RWPE1 (cell line): ENCODE data around the gene CASP7.
"Not testable (repeated sequence)": the region's sequence is repeated elsewhere in the genome, so short reads cannot be mapped to it uniquely, and the experiment has no call there.

Experiments
- CTCF ChIA-PET: fragments of 350-600 bp; sonication (Branson Sonifier 250); formaldehyde crosslinking; extraction: SDS; loops from one replicate; lab custom pipeline; 2021; lab: Yijun Ruan, JAX
- POLR2A ChIA-PET: fragments of 400-600 bp; formaldehyde crosslinking; extraction: SDS; loops from one replicate; lab custom pipeline; 2020; ENCODE audit warnings: antibody characterized with exemption; ENCODE audit not compliant: low non-redundant PET; lab: Yijun Ruan, JAX
- DNase-seq: peaks from one replicate; pipeline ENCODE4 v3.0.0; 2012; ENCODE audit warnings: low spot score
- H3K27ac ChIP-seq: fragments of 450-650 bp; 2 replicates; pipeline ENCODE4 v1.5.1; 2017
- TF ChIP-seq, protein P1 (sequence below): fragments of 450-650 bp; conservative IDR thresholded peaks from 2 replicates; pipeline ENCODE4 v1.5.1; 2017; ENCODE audit warnings: low read depth, mild to moderate bottlenecking

Gene CASP7

GRCh38 chr10:113651898-113652297 lies 27.8 kb upstream of the CASP7 start:
- CTCF ChIA-PET = interaction anchor here (0.6 to 1.3 kb wide), 3 partner anchors 16 to 140 kb away, joined by 3 to 4 read pairs (median 3); partner anchors contain the start of gene CASP7
- POLR2A ChIA-PET = no interaction called here
- TF ChIP-seq, protein P1, sequence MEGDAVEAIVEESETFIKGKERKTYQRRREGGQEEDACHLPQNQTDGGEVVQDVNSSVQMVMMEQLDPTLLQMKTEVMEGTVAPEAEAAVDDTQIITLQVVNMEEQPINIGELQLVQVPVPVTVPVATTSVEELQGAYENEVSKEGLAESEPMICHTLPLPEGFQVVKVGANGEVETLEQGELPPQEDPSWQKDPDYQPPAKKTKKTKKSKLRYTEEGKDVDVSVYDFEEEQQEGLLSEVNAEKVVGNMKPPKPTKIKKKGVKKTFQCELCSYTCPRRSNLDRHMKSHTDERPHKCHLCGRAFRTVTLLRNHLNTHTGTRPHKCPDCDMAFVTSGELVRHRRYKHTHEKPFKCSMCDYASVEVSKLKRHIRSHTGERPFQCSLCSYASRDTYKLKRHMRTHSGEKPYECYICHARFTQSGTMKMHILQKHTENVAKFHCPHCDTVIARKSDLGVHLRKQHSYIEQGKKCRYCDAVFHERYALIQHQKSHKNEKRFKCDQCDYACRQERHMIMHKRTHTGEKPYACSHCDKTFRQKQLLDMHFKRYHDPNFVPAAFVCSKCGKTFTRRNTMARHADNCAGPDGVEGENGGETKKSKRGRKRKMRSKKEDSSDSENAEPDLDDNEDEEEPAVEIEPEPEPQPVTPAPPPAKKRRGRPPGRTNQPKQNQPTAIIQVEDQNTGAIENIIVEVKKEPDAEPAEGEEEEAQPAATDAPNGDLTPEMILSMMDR = no peak
- DNase-seq = no peak
- no peak overlapping the region for H3K27ac ChIP-seq

GRCh38 chr10:113652456-113652855 lies 27.3 kb upstream of the CASP7 start:
- CTCF ChIA-PET, H3K27ac ChIP-seq, POLR2A ChIA-PET, DNase-seq: not testable (repeated sequence)

GRCh38 chr10:113656896-113657295 lies 22.8 kb upstream of the CASP7 start:
- ChIA-PET CTCF (no interaction called here), POLR2A (no interaction called here)
- TF ChIP-seq, protein P1 = no peak
- no peak for DNase-seq
- H3K27ac ChIP-seq = no peak overlapping the region

GRCh38 chr10:113657544-113657943 lies 22.2 kb upstream of the CASP7 start:
- POLR2A ChIA-PET = no interaction called here
- CTCF ChIA-PET = no interaction called here
- no peak overlapping the region for H3K27ac ChIP-seq
- no peak for DNase-seq
- TF ChIP-seq, protein P1 = no peak

DNA sequence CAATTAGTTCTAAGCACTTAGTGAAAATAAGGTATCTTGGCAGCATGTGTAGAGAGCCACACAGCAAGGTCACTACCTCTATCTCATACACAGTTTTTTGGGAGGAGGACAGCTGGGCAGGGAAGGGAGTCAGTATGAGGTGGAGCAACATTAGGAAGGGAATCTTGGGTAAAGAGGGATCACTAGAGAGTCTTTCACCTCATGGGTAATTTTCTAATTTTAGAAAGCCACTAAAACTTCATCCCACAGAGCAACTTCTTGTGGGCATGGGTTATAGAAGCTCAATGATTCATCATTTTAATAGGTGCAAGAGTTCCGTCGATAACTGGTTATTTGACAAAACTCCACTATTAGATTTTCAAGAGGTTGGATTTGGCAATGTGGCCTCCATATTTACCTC lies 18.4 kb upstream of the CASP7 start:
- POLR2A ChIA-PET = no interaction called here

GRCh38 chr10:113663142-113663541 lies 16.6 kb upstream of the CASP7 start:
- ChIA-PET POLR2A (no interaction called here), CTCF (interaction anchor here (1.2 kb wide), 1 partner anchor 16 kb away, joined by 3 read pairs; no protein-coding TSS in a partner anchor)
- TF ChIP-seq, protein P1 = no peak
- DNase-seq = no peak
- no peak overlapping the region for H3K27ac ChIP-seq

More for the DNA sequence above, 18.4 kb upstream of the CASP7 start:
- DNase-seq = no peak
- no peak overlapping the region for H3K27ac ChIP-seq
- TF ChIP-seq, protein P1 = no peak
- CTCF ChIA-PET = no interaction called here

DNA sequence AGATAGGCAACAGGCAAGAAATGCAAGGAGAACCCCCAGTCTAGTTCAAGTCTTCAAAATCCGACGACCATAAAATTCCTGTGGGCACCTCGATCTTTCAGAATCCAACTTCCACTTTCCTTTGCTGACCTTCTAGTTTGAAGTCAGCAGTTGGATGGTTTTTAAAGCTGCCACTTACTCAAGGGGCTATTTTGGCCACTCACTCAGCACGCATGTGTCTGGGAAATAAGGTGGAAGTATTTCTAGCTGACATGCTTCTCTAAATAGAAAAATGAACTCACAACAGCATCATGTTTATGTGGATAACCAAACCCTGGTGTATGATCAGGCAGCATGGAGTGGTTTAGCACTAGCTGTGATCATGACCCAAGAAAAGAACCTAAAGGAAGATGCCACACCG lies 15.8 kb upstream of the CASP7 start, which contains the start of gene NRAP:
TSS of gene NRAP (minus strand) at position 134 of the 400 bp plus-strand sequence. CDS start 159 bp downstream, outside the sequence.
- ChIA-PET POLR2A (interaction anchor here (0.7 kb wide), 1 partner anchor 24 kb away, joined by 3 read pairs; no protein-coding TSS in a partner anchor), CTCF (interaction anchor here (1.2 kb wide), 1 partner anchor 15 kb away, joined by 3 read pairs; no protein-coding TSS in a partner anchor)
- DNase-seq = no peak
- TF ChIP-seq, protein P1 = no peak
- H3K27ac ChIP-seq = no peak within 1 kb of the TSS
